HepG2 (cell line): ENCODE results near the gene TUBA4B. TPM values are rescaled to one million over a fixed set of nuclear protein-coding genes. Genes with fewer than 3 reads are reported as not detected.
A peak's percentile ranks its signal among the peaks of the same experiment; 100 is the strongest.

ENCODE experiments used
- ATAC-seq: fragments of 200-7000 bp; cut with Tn5 transposase; 3 replicates; pipeline ENCODE4 v1.9.1; 2020; ENCODE audit warnings: mild to moderate bottlenecking, moderate library complexity
- BruUV-seq: library from RNA; stranded (reverse); fragments of 400-500 nt; replicated peaks from 2 replicates; lab custom pipeline; 2021; lab: Mats Ljungman, UMichigan
- CTCF ChIA-PET: fragments of 300-600 bp; formaldehyde crosslinking; extraction: SDS; loops from one replicate; lab custom pipeline; 2021; ENCODE audit warnings: low total read pairs, inconsistent platforms, low intra/inter-chr PET ratio; lab: Yijun Ruan, JAX
- POLR2A ChIA-PET: fragments of 350-600 bp; sonication (Branson Sonifier 250); formaldehyde crosslinking; loops from one replicate; lab custom pipeline; 2020; ENCODE audit warnings: antibody characterized with exemption, inconsistent platforms; lab: Yijun Ruan, JAX
- DNase-seq: peaks from one replicate; pipeline ENCODE4 v3.0.0-alpha.2; 2015; ENCODE audit warnings: low spot score
- FAIRE-seq: peaks from 3 replicates; lab custom pipeline; 2011; peaks lifted over from hg19 to GRCh38; lab: Jason Lieb, UNC
- H2AFZ ChIP-seq: one replicate; pipeline ENCODE4 v1.6.1; 2011; ENCODE audit warnings: low read length, inconsistent platforms
- H3K27ac ChIP-seq: fragments of 300-600 bp; 3 replicates; pipeline ENCODE4 v1.8.0; 2011; ENCODE audit warnings: mixed run types, mild to moderate bottlenecking, mixed read lengths, low read length, inconsistent platforms; ENCODE audit not compliant: insufficient read depth; ENCODE audit errors: extremely low read length
- H3K27me3 ChIP-seq, 2 experiments: fragments of 200-600 bp in 1 of 2; 2 replicates in 1 of 2; 3 replicates in 1 of 2; pipeline versions ENCODE4 v1.6.0 to v1.8.0; 2011; ENCODE audit warnings: low read length in 2 of 2, mild to moderate bottlenecking in 2 of 2, moderate library complexity in 2 of 2, inconsistent platforms in 1 of 2; ENCODE audit not compliant: insufficient read depth in 2 of 2, control insufficient read depth in 1 of 2
- H3K36me3 ChIP-seq, 2 experiments: fragments of 200-600 bp in 1 of 2; replicated peaks in 1 of 2; 2 replicates in 1 of 2; 3 replicates in 1 of 2; pipeline versions ENCODE4 v1.5.1 to v1.8.0; 2011; ENCODE audit warnings: low read length in 2 of 2, inconsistent platforms in 1 of 2; ENCODE audit not compliant: insufficient read depth in 2 of 2, control insufficient read depth in 1 of 2
- H3K4me1 ChIP-seq: 2 replicates; pipeline ENCODE4 v1.5.1; 2012; ENCODE audit warnings: low read length, inconsistent platforms; ENCODE audit not compliant: insufficient read depth
- H3K4me2 ChIP-seq: 2 replicates; pipeline ENCODE4 v1.6.0; 2011; ENCODE audit warnings: low read depth, low read length, inconsistent platforms
- H3K4me3 ChIP-seq, 3 experiments: fragments of 200-600 bp in 1 of 3; sonication (generic), shearing (Covaris generic) in 1 of 3; replicated peaks in 1 of 3; 2 replicates each; pipeline ENCODE4 v1.5.1; 2011 to 2016; ENCODE audit warnings: low read length in 3 of 3, inconsistent platforms in 2 of 3, low read depth in 2 of 3, mild to moderate bottlenecking in 2 of 3, control low read depth in 1 of 3, mixed read lengths in 1 of 3; ENCODE audit not compliant: insufficient read depth in 1 of 3
- H3K79me2 ChIP-seq: one replicate; pipeline ENCODE4 v1.6.1; 2011; ENCODE audit warnings: low read length, inconsistent platforms; ENCODE audit not compliant: insufficient read depth
- H3K9ac ChIP-seq: 2 replicates; pipeline ENCODE4 v1.6.0; 2011; ENCODE audit warnings: mild to moderate bottlenecking, low read depth, low read length, inconsistent platforms; ENCODE audit not compliant: insufficient read depth
- H3K9me3 ChIP-seq: 2 replicates; pipeline ENCODE4 v1.5.1; 2012; ENCODE audit warnings: mild to moderate bottlenecking, low read length
- H4K20me1 ChIP-seq: 2 replicates; pipeline ENCODE4 v1.6.0; 2011; ENCODE audit warnings: inconsistent platforms, mild to moderate bottlenecking, low read length, moderate library complexity; ENCODE audit not compliant: insufficient read depth
- ATRX ChIP-seq: sonication (generic); formaldehyde crosslinking; IDR thresholded peaks from 2 replicates; pipeline ENCODE4 v1.4.0; 2020; ENCODE audit warnings: missing genetic modification reagents, borderline replicate concordance
- DDIT3 ChIP-seq: sonication (generic); formaldehyde crosslinking; IDR thresholded peaks from 2 replicates; pipeline ENCODE4 v1.4.0; 2020; ENCODE audit warnings: mild to moderate bottlenecking, missing genetic modification reagents
- HCFC1 ChIP-seq: fragments of 150-350 bp; IDR thresholded peaks from 2 replicates; pipeline ENCODE4 v1.6.1; 2014; ENCODE audit warnings: low read depth, low read length
- PHF8 ChIP-seq: sonication (generic); formaldehyde crosslinking; IDR thresholded peaks from 2 replicates; pipeline ENCODE4 v1.5.0; 2020; ENCODE audit warnings: missing genetic modification reagents
- POLR2A ChIP-seq, 2 experiments: IDR thresholded peaks; 2 replicates each; pipeline ENCODE4 v1.6.1; 2011; ENCODE audit warnings: low read depth in 2 of 2, low read length in 2 of 2, mild to moderate bottlenecking in 1 of 2, moderate library complexity in 1 of 2; ENCODE audit not compliant: insufficient read depth in 1 of 2
- TP53 ChIP-seq: sonication (generic); formaldehyde crosslinking; conservative IDR thresholded peaks from 2 replicates; pipeline ENCODE4 v1.4.0; 2020; ENCODE audit warnings: missing genetic modification reagents
- WGBS: methylation state at CpG from one replicate; pipeline ENCODE4 v1.1.6; 2017; ENCODE audit warnings: low lambda C conversion rate; 5-methylcytosine and 5-hydroxymethylcytosine counted together
- in situ Hi-C: cut with HindIII; loops from 2 replicates; pipeline ENCODE4 v1.10.0; 2017; ENCODE audit warnings: low pct_unique_long_range_greater_than_20kb; ENCODE audit not compliant: extremely low pct_ligation_motif_present
- intact Hi-C: fragments of 100-400 bp; cut with micrococcal nuclease; formaldehyde crosslinking; loops from one replicate; pipeline ENCODE4 v1.10.0; 2022; ENCODE audit not compliant: unreplicated experiment
- polyA plus RNA-seq, 8 experiments: library from polyadenylated mRNA; depleted of rRNA in 3 of 8; stranded (reverse) in 7 of 8; unstranded in 1 of 8; fragments of >200 nt; fragmentation: Illumina TruSeq in 4 of 8; extraction: Trizol in 4 of 8; gene quantifications; 2 replicates each; pipeline versions ENCODE4 v1.2.1 to v1.2.3, GENCODE V29; 2011 to 2016; ENCODE audit warnings: low read depth in 4 of 8, missing spikeins in 1 of 8, mixed read lengths in 1 of 8; ENCODE audit not compliant: insufficient read depth in 1 of 8
- total RNA-seq, 5 experiments: library from RNA; depleted of rRNA; stranded (reverse); fragments of >200 nt; fragmentation: Illumina TruSeq; extraction: Trizol; gene quantifications; 2 replicates each; pipeline ENCODE4 v1.2.3, GENCODE V29; 2016; ENCODE audit warnings: low read depth in 1 of 5
- TF ChIP-seq, protein P1 (sequence below): sonication (generic); formaldehyde crosslinking; IDR thresholded peaks from 2 replicates; pipeline ENCODE4 v1.4.0; 2020; ENCODE audit warnings: low read depth, mild to moderate bottlenecking, missing genetic modification reagents
- TF ChIP-seq, protein P2 (sequence below): sonication (generic); formaldehyde crosslinking; IDR thresholded peaks from 2 replicates; pipeline ENCODE4 v1.5.1; 2020; ENCODE audit warnings: missing genetic modification reagents, mild to moderate bottlenecking, borderline replicate concordance

Gene TUBA4B
- total and polyA plus RNA-seq, 2 of the 13 experiments (the other 11 are each of a cell fraction or from before 2014, with no cell fraction given): 0.18 to 0.22 TPM

DNA sequence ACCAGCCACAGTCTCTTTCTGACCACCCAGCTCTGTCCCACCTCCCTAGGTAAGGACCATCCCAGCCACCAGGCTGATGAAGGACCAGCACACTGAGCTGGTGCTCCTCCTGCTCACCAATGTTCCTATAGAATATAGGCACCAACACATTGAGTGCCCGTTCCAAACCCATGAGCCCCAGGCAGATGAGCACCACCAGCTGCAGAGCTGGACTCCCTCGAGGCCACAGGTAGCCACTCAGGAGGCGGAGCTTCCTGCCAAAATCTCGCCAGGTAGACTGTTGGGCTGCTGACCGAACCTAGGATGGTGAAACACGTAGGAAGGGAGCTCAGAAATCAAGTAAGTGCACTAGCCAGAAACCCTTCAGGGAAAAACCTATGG, 36.5 kb upstream of the TUBA4B start:
- no peaks in the 10 kb centered on the region for H3K27me3 ChIP-seq
- peak overlapping the region; percentile 92 for H3K27ac ChIP-seq
- peaks cover 44% of the 10 kb centered on the region for H3K4me1 ChIP-seq
- CTCF ChIA-PET: no interaction called here
- in situ Hi-C loops (no loop called here), intact Hi-C loops (no loop called here)
- BruUV-seq: no TSS peak
- DNase-seq (no peak), ATAC-seq (no peak), FAIRE-seq (peak; percentile 42)
- no peaks in the 10 kb centered on the region for H3K9me3 ChIP-seq
- WGBS: 98% methylated on average over 6 of the region's 6 CpGs
- 0 out of 6 replicates have a peak overlapping the region, but pooled peaks of 1 of the 3 experiments have one; percentile 7 for H3K4me3 ChIP-seq
- no peaks in the 10 kb centered on the region for H4K20me1 ChIP-seq
- H3K4me2 ChIP-seq: peak overlapping the region; percentile 99
- no peak overlapping the region for H3K9ac ChIP-seq
- no peak overlapping the region for H2AFZ ChIP-seq
- peaks cover 11% of the 10 kb centered on the region for H3K79me2 ChIP-seq
- POLR2A ChIA-PET: interaction anchor here (1.0 to 6.2 kb wide), 8 partner anchors 9 to 79 kb away, joined by 3 to 196 read pairs (median 36); partner anchors contain the start of genes ANKZF1, ATG9A, CNPPD1 and GLB1L
- peaks cover 37 to 59% of the 10 kb centered on the region in 2 experiments for H3K36me3 ChIP-seq
- TF ChIP-seq, protein P1, sequence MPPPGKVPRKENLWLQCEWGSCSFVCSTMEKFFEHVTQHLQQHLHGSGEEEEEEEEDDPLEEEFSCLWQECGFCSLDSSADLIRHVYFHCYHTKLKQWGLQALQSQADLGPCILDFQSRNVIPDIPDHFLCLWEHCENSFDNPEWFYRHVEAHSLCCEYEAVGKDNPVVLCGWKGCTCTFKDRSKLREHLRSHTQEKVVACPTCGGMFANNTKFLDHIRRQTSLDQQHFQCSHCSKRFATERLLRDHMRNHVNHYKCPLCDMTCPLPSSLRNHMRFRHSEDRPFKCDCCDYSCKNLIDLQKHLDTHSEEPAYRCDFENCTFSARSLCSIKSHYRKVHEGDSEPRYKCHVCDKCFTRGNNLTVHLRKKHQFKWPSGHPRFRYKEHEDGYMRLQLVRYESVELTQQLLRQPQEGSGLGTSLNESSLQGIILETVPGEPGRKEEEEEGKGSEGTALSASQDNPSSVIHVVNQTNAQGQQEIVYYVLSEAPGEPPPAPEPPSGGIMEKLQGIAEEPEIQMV (CRISPR knock-in tag): no peak
- TF ChIP-seq TP53 (CRISPR knock-in tag) (no peak), POLR2A (IDR thresholded peaks at IDR 0.05; ENCODE audit: insufficient read depth in 1 of 2, low read depth in 2 of 2, low read length in 2 of 2) (peak in 1 of 2 experiments; percentile 35; a peak in 1 of 4 replicates), DDIT3 (CRISPR knock-in tag) (no peak), HCFC1 (no peak), PHF8 (CRISPR knock-in tag) (no peak), ATRX (CRISPR knock-in tag) (no peak)
- TF ChIP-seq, protein P2, sequence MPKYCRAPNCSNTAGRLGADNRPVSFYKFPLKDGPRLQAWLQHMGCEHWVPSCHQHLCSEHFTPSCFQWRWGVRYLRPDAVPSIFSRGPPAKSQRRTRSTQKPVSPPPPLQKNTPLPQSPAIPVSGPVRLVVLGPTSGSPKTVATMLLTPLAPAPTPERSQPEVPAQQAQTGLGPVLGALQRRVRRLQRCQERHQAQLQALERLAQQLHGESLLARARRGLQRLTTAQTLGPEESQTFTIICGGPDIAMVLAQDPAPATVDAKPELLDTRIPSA (CRISPR knock-in tag): no peak
